GM10266 (cell line): ENCODE data around the gene PLD3.
A peak's percentile ranks its signal among the peaks of the same experiment; 100 is the strongest.

Experiments
- DNase-seq: peaks from one replicate; pipeline ENCODE4 v3.0.0; 2012; ENCODE audit errors: extremely low spot score
- TF ChIP-seq, protein P1 (sequence below): IDR thresholded peaks from 2 replicates; pipeline ENCODE4 v1.5.1; 2012; ENCODE audit warnings: mild to moderate bottlenecking, low read depth; ENCODE audit not compliant: control insufficient read depth, insufficient read depth; ENCODE audit errors: missing control alignments

The PLD3 gene

DNA sequence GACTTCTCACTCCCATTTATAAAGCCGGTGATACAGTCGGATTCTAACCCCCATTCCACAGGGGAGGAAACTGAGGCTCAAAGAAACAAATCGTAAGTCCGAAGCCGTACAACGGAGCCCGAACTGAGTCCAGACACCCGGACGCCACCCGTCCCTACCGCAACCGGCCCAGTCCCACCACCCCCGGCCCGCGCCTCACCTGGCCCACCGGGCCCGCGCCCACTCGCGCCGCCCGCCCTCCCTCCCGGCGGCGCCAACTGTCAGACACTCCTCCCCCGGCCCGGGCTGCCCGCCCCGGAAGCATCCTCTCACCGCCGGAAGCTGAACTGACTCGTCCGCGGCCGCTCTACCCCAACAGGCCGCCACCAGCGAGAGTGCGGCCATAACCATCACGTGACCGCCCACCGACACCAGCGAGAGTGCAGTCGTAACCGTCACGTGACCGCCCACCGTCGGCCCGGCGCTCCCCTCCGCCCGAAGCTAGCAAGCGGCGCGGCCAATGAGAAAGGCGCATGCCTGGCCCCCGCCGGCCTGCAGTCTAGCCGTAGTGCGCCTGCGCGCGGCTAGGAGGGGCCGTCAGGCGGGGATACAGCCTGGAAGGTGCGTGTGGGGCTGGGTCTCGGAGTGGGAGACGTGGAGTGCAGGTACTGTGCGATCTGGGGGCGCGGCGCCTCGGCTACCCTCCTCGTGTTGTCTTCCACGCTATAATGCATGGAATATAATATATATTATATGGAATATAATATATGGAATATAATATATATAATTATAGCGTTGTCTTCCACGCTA is at the start of gene PLD3, which contains the start of gene C19orf47:
TSS of gene PLD3 (plus strand) at position 571 of the 789 bp plus-strand sequence. CDS start 17,789 bp downstream, outside the sequence.
TSS of gene C19orf47 (minus strand) at position 273 of the 789 bp plus-strand sequence. CDS start 6,540 bp downstream, outside the sequence.
- TF ChIP-seq, protein P1, sequence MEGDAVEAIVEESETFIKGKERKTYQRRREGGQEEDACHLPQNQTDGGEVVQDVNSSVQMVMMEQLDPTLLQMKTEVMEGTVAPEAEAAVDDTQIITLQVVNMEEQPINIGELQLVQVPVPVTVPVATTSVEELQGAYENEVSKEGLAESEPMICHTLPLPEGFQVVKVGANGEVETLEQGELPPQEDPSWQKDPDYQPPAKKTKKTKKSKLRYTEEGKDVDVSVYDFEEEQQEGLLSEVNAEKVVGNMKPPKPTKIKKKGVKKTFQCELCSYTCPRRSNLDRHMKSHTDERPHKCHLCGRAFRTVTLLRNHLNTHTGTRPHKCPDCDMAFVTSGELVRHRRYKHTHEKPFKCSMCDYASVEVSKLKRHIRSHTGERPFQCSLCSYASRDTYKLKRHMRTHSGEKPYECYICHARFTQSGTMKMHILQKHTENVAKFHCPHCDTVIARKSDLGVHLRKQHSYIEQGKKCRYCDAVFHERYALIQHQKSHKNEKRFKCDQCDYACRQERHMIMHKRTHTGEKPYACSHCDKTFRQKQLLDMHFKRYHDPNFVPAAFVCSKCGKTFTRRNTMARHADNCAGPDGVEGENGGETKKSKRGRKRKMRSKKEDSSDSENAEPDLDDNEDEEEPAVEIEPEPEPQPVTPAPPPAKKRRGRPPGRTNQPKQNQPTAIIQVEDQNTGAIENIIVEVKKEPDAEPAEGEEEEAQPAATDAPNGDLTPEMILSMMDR, result no peak
- DNase-seq, result peak; percentile 100

DNA sequence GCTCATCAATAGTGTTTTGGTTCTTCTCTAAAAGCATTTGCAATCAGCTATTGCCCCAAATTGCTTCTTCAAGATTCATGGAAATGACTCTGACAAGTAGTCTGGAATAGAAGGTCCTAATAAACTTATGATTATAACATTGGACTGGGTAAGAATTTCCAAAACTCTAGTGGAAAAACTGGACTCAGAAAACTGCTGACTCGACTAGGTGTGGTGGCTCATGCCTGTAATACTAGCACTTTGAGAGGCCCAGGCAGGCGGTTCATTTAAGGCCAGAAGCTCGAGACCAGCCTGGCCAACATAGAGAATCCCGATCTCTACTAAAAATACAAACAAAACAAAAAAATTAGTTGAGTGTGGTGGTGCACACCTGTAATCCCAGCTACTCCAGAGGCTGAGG is 47.8 kb upstream of the PLD3 start:
- no peak for DNase-seq
- TF ChIP-seq, protein P1, result no peak

- no peak for DNase-seq
- TF ChIP-seq, protein P1, result no peak
These were observed 46.1 kb upstream of the PLD3 start for GRCh38 chr19:40302224-40303011.

GRCh38 chr19:40303765-40304164 is 44.7 kb upstream of the PLD3 start:
- TF ChIP-seq, protein P1, result no peak
- DNase-seq, result no peak

- TF ChIP-seq, protein P1, result no peak
- DNase-seq, result no peak
These were observed 44.2 kb upstream of the PLD3 start for GRCh38 chr19:40304306-40304705.

DNA sequence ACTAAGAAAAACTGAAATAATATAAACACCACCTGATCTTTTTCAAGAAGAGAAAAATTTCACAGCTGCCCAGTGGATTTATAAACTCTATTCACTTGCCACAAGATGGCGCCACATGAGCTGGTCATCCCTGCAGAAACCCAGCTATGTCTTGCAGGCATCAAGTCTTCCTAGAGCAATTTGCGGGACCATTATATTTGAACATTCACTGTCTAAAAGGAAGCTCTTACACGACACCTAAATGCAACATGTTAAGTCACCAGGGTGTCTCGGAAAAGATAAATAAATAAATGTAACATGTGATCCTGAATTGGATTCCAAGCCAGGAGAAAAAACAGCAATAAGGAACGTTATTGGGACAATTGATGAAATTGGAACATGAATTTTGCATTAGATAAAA is 43.1 kb upstream of the PLD3 start:
- peak; percentile 85 for DNase-seq
- TF ChIP-seq, protein P1, result peak; percentile 69
